RWPE1 (cell line): Measurements from ENCODE around the gene CNOT2.

ENCODE experiments used
- CTCF ChIA-PET: fragments of 350-600 bp; sonication (Branson Sonifier 250); formaldehyde crosslinking; extraction: SDS; loops from one replicate; lab custom pipeline; 2021; lab: Yijun Ruan, JAX
- POLR2A ChIA-PET: fragments of 400-600 bp; formaldehyde crosslinking; extraction: SDS; loops from one replicate; lab custom pipeline; 2020; ENCODE audit warnings: antibody characterized with exemption; ENCODE audit not compliant: low non-redundant PET; lab: Yijun Ruan, JAX
- DNase-seq: peaks from one replicate; pipeline ENCODE4 v3.0.0; 2012; ENCODE audit warnings: low spot score
- H3K27ac ChIP-seq: fragments of 450-650 bp; 2 replicates; pipeline ENCODE4 v1.5.1; 2017
- TF ChIP-seq, protein P1 (sequence below): fragments of 450-650 bp; conservative IDR thresholded peaks from 2 replicates; pipeline ENCODE4 v1.5.1; 2017; ENCODE audit warnings: low read depth, mild to moderate bottlenecking

The CNOT2 gene

DNA sequence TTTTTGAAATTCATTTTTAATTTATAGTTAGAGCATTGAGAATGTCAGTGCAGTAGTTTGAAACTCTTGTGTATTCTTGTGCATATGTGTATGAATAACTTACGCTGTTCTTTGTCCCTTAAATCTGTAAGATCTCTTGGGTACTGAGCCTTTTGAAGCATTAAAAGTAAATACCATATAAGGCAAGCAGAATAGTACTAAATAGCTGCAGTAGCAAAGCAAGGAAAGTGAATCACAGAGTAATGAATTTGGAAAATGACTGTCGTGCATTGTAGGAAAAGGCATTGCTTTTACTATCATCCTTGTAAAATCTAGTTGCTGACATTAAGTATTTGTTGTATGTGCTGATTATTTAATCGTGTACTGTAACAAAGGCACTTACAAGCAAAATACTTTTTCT, 12.1 kb downstream of the CNOT2 start:
- H3K27ac ChIP-seq: no peak overlapping the region
- POLR2A ChIA-PET: no interaction called here
- CTCF ChIA-PET: no interaction called here
- no peak for DNase-seq
- TF ChIP-seq, protein P1, sequence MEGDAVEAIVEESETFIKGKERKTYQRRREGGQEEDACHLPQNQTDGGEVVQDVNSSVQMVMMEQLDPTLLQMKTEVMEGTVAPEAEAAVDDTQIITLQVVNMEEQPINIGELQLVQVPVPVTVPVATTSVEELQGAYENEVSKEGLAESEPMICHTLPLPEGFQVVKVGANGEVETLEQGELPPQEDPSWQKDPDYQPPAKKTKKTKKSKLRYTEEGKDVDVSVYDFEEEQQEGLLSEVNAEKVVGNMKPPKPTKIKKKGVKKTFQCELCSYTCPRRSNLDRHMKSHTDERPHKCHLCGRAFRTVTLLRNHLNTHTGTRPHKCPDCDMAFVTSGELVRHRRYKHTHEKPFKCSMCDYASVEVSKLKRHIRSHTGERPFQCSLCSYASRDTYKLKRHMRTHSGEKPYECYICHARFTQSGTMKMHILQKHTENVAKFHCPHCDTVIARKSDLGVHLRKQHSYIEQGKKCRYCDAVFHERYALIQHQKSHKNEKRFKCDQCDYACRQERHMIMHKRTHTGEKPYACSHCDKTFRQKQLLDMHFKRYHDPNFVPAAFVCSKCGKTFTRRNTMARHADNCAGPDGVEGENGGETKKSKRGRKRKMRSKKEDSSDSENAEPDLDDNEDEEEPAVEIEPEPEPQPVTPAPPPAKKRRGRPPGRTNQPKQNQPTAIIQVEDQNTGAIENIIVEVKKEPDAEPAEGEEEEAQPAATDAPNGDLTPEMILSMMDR: no peak

DNA sequence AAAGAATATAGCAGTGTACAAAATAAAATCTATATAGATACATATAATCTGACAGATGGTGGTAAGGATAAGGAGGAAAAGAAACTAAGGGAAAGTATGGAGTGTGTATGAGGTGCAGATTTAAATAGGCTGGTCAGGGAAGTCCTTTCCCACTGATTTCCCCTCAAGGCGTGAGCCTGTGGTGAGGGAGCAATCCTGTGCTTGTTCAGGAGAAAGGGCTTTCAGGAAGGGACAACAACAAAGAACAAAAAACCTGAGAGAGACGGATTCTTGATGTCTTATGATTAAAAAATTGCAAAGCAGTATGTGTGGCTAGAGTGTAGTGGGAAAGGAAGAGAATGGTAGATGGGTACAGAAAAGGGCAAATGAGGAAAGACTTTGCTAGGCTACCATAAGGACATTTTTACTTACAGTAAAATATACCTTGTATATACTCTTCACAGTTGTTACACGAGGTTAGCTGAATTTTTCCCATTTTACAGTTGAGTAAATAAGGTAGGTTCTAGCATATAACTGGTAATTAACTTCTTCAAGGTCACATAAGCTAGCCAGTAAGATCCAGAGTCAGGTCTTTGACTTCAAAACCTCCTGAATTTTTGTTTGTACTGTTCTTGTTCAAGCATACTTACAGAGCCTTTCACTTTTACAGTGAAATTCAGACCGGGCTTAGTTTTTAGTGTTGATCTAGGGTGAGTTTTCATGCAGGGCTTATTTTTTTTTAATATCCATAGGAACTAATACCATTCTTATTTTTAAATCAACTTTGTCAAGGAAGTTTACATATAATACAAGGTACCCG, 15.6 kb downstream of the CNOT2 start:
- TF ChIP-seq, protein P1: no peak
- CTCF ChIA-PET: no interaction called here
- H3K27ac ChIP-seq: no peak overlapping the region
- POLR2A ChIA-PET: no interaction called here
- peak; percentile 5 for DNase-seq

DNA sequence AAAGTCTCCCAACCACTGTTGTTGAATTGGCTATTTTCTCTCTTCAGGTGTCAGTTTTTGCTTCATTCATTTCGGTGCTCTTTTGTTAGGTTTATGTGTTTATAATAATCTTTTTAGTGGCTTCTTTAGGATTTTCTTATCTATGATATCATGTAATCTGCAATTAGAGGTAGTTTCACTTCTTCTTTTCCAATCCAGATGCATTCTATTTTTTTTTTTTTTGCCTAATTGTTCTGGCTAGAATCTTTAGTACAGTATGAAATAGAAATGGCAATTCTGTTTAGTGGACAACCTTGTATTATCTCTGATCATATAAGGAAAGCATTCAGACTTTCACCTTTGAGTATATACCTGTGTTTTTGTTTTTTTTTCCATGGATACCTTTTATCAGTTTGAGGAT, 17.4 kb downstream of the CNOT2 start:
- H3K27ac ChIP-seq: no peak overlapping the region
- TF ChIP-seq, protein P1: no peak
- ChIA-PET CTCF (no interaction called here), POLR2A (no interaction called here)
- DNase-seq: no peak

DNA sequence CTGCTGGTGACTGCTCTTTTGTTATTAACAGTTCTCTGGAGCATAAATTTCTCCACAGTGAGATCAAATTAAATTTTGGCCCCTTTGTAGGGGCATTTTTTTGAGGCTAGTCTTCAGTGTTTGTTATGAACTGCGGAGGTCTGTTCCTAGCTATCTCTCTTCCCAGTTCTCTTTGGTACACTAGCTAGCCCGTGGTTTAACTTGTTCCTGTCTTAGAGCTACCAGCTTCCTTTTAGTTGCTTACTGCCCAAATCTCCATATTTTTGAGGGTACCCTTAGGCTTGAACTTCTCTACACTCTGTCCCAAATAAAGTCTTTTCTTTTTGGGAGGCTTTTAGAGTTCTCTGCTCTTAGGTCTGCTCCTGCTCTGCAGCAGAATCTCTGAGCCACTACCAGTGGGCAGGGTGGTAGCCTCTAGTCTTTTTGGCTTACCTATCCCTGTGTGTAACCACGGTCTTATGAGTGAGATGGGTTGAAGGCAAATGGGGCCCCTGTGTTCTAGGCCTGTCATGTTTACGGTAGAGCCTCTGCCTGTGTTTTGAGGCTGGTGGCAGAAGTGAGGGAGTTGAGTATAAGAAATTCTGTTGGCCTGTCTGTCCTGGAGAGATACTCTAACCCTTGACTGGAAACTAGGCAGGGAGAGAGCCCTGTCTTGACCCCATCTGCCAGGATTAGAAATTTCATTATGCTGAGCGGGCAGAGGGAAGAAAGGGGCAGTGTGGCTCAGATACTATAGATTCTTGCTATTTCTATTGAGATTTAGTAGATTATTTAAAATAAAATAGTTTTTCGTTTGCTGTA, 21.0 kb downstream of the CNOT2 start:
- TF ChIP-seq, protein P1: no peak
- POLR2A ChIA-PET: no interaction called here
- DNase-seq: no peak
- H3K27ac ChIP-seq: no peak overlapping the region
- CTCF ChIA-PET: no interaction called here

DNA sequence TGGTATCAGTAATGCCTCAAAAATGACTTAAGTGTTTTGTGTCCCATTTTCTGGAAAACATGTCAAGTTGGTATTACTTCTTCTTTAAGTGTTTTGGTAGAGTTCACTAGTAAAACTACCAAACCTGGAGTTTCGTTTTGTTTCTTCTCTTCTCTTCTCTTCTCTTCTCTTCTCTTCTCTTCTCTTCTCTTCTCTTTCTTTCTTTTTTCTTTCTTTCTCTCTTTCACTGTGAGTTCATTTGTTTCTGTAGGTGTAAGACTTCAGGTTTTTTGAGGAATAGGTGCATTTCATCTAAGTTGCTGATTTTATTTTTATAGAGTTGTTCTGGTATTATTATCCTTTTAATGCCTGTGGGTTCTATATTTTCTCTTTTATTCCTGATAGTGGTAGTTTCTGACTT, 21.9 kb downstream of the CNOT2 start:
- no peak for DNase-seq
- ChIA-PET CTCF (no interaction called here), POLR2A (no interaction called here)
- H3K27ac ChIP-seq: no peak overlapping the region
- TF ChIP-seq, protein P1: no peak

DNA sequence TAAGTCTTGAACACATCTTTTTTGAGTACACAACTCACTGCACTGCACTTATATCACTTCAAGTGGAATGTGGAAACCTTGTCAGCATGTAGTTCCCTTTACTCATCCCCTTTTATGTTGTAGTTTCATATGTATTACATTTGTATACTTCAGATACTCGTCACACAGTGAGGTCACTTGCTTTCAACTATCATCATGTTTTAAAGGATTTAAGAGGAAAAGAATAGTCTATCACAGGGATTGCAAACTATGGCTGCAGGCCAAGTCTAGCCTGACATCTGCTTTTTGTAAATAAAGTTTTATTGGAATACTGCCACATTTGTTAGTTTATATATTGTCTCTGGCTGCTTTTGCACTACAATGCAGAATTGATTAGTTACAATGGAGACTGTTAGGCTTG, 24.3 kb downstream of the CNOT2 start:
- TF ChIP-seq, protein P1: no peak
- H3K27ac ChIP-seq: no peak overlapping the region
- POLR2A ChIA-PET: no interaction called here
- DNase-seq: no peak
- CTCF ChIA-PET: no interaction called here
